Measurements from ENCODE around the gene NT5C2. TPM values are rescaled to one million over a fixed set of nuclear protein-coding genes. Genes with fewer than 3 reads are reported as not detected.

The NT5C2 gene
- total RNA-seq, 1 experiment from 2014 or later, result 52.2 TPM

- H3K27me3 Mint-ChIP-seq (ENCODE audit: insufficient read depth, unreplicated experiment), result no peaks in the 10 kb centered on the region
- no peaks in the 10 kb centered on the region for H3K4me1 Mint-ChIP-seq (ENCODE audit: insufficient read depth, unreplicated experiment)
- H3K4me3 Mint-ChIP-seq (ENCODE audit: unreplicated experiment), result no peak overlapping the region
- BruUV-seq (replicated peaks), result no TSS peak
- DNase-seq (ENCODE audit: unreplicated experiment), result no peak
- TF ChIP-seq CTCF (IDR thresholded peaks at IDR 0.05; ENCODE audit: unreplicated experiment), result no peak
- intact Hi-C loops (cut with micrococcal nuclease), result loop anchor here (10.0 kb wide), 1 partner anchor 424 kb away; no protein-coding TSS in a partner anchor
- no peaks in the 10 kb centered on the region for H3K36me3 Mint-ChIP-seq (ENCODE audit: insufficient read depth, unreplicated experiment)
- H3K9me3 Mint-ChIP-seq (ENCODE audit: unreplicated experiment), result no peaks in the 10 kb centered on the region
- ChIA-PET CTCF (interaction anchor here (1.3 to 5.6 kb wide), 2 partner anchors 142 to 273 kb away, joined by 3 to 38 read pairs; partner anchors contain the start of gene CNNM2), POLR2A (interaction anchor here (1.1 kb wide), 1 partner anchor 142 kb away, joined by 4 read pairs; the partner anchor contains the start of gene CNNM2)
- H3K27ac Mint-ChIP-seq (ENCODE audit: low read depth, unreplicated experiment), result no peak overlapping the region
These were observed 132.5 kb downstream of the NT5C2 start for GRCh38 chr10:103060575-103060974.

DNA sequence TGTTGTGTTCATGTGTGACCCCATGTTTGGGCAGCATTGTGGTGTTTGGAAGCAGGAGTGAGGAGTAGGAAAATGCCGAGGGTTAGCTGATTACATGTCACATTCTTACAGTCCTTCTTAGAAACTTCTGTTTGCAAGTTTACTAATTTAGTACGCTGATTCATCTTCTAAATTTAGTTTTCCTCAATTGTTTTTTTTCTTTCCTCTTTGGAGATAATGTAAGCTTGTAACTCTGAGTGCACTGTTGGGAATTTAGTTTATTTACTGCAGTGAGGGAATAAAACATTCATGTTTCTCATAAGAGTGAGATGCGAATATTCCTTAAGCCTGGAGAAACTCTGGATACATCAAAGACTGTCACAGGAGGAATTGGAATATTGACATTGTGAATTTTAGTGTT is 135.0 kb downstream of the NT5C2 start:
- Mint-ChIP-seq H3K9me3 (ENCODE audit: unreplicated experiment) (no peaks in the 10 kb centered on the region), H3K27me3 (ENCODE audit: insufficient read depth, unreplicated experiment) (no peaks in the 10 kb centered on the region), H3K4me3 (ENCODE audit: unreplicated experiment) (no peak overlapping the region), H3K4me1 (ENCODE audit: insufficient read depth, unreplicated experiment) (no peaks in the 10 kb centered on the region), H3K27ac (ENCODE audit: low read depth, unreplicated experiment) (no peak overlapping the region), H3K36me3 (ENCODE audit: insufficient read depth, unreplicated experiment) (no peaks in the 10 kb centered on the region)
- CTCF ChIA-PET, result interaction anchor here (0.7 kb wide), 3 partner anchors 33 to 223 kb away, joined by 3 read pairs; no protein-coding TSS in a partner anchor
- no TSS peak for BruUV-seq (replicated peaks)
- no peak for DNase-seq (ENCODE audit: unreplicated experiment)
- TF ChIP-seq CTCF (IDR thresholded peaks at IDR 0.05; ENCODE audit: unreplicated experiment), result no peak
- POLR2A ChIA-PET, result interaction anchor here (1.1 kb wide), 1 partner anchor 8 kb away, joined by 3 read pairs; no protein-coding TSS in a partner anchor
- intact Hi-C loops (cut with micrococcal nuclease), result no loop called here

DNA sequence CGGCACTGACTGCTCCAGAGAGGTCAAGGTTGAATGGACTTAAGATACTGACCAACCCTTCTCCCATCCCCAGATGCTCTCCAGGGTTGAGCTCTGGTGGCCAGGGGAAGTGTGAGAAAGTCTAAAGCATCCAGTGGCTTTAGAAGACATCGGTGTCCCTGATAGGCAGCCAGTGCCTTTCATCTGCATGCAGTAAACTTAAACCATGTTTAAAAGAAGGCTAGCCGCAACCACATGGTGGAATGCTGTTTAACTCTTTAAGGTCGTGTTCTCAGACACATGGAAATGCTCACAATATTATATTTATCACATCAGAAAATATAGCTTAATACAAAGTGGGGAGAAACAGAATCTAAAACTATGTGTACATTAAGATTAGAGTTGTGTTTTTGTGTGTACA is 138.0 kb downstream of the NT5C2 start:
- ChIA-PET CTCF (interaction anchor here (0.6 kb wide), 1 partner anchor 26 kb away, joined by 3 read pairs; no protein-coding TSS in a partner anchor), POLR2A (interaction anchor here (1.1 kb wide), 1 partner anchor 9 kb away, joined by 5 read pairs; no protein-coding TSS in a partner anchor)

GRCh38 chr10:103054621-103055020 is 138.5 kb downstream of the NT5C2 start:
- Mint-ChIP-seq H3K9me3 (ENCODE audit: unreplicated experiment) (no peaks in the 10 kb centered on the region), H3K4me1 (ENCODE audit: insufficient read depth, unreplicated experiment) (no peaks in the 10 kb centered on the region), H3K36me3 (ENCODE audit: insufficient read depth, unreplicated experiment) (peaks cover 6% of the 10 kb centered on the region), H3K27me3 (ENCODE audit: insufficient read depth, unreplicated experiment) (no peaks in the 10 kb centered on the region), H3K4me3 (ENCODE audit: unreplicated experiment) (no peak overlapping the region), H3K27ac (ENCODE audit: low read depth, unreplicated experiment) (no peak overlapping the region)
- intact Hi-C loops (cut with micrococcal nuclease), result no loop called here
- no peak for TF ChIP-seq CTCF (IDR thresholded peaks at IDR 0.05; ENCODE audit: unreplicated experiment)
- DNase-seq (ENCODE audit: unreplicated experiment), result no peak
- BruUV-seq (replicated peaks), result no TSS peak
- CTCF ChIA-PET, result interaction anchor here (0.6 kb wide), 1 partner anchor 25 kb away, joined by 3 read pairs; no protein-coding TSS in a partner anchor
- POLR2A ChIA-PET, result interaction anchor here (0.7 kb wide), 1 partner anchor 41 kb away, joined by 3 read pairs; no protein-coding TSS in a partner anchor

More for the DNA sequence above, 138.0 kb downstream of the NT5C2 start:
- intact Hi-C loops (cut with micrococcal nuclease), result no loop called here
- no peak overlapping the region for H3K27ac Mint-ChIP-seq (ENCODE audit: low read depth, unreplicated experiment)
- peaks cover 6% of the 10 kb centered on the region for H3K36me3 Mint-ChIP-seq (ENCODE audit: insufficient read depth, unreplicated experiment)
- no TSS peak for BruUV-seq (replicated peaks)
- no peak for TF ChIP-seq CTCF (IDR thresholded peaks at IDR 0.05; ENCODE audit: unreplicated experiment)
- H3K4me1 Mint-ChIP-seq (ENCODE audit: insufficient read depth, unreplicated experiment), result no peaks in the 10 kb centered on the region
- H3K4me3 Mint-ChIP-seq (ENCODE audit: unreplicated experiment), result no peak overlapping the region
- H3K9me3 Mint-ChIP-seq (ENCODE audit: unreplicated experiment), result no peaks in the 10 kb centered on the region
- no peak for DNase-seq (ENCODE audit: unreplicated experiment)
- H3K27me3 Mint-ChIP-seq (ENCODE audit: insufficient read depth, unreplicated experiment), result no peaks in the 10 kb centered on the region
